ENCODE results near the gene CENPVL1.

DNA sequence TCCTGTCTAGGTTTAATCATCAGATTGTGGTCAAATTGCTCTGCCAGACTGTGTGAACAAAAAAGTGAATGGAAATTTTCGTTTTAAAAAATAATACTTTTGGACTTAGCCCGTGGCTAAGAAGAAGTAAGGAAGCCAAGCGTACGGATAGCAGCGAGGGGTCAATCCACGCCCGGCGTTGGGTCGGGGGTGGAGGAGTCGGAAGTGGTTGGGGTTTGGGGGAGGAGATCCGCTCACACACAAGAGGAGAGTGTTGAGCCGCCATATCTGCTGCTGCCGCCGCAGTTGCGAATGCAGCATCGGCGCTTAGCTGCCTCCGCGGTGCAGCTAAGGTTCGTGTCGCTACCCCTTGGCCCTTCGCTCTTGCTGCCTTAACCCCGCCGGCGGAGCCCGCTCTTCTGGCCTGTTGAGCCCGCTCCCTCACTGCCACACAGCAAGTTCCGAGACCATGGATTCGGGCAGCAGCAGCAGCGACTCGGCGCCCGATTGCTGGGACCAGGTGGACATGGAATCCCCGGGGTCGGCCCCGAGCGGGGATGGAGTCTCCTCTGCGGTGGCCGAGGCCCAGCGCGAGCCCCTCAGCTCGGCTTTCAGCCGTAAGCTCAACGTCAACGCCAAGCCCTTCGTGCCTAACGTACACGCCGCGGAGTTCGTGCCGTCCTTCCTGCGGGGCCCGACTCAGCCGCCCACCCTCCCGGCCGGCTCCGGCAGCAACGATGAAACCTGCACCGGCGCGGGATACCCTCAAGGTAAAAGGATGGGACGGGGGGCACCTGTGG lies 33.1 kb downstream of the CENPVL1 start, which contains the start of gene GSPT2:
- TF ChIP-seq, protein P1, sequence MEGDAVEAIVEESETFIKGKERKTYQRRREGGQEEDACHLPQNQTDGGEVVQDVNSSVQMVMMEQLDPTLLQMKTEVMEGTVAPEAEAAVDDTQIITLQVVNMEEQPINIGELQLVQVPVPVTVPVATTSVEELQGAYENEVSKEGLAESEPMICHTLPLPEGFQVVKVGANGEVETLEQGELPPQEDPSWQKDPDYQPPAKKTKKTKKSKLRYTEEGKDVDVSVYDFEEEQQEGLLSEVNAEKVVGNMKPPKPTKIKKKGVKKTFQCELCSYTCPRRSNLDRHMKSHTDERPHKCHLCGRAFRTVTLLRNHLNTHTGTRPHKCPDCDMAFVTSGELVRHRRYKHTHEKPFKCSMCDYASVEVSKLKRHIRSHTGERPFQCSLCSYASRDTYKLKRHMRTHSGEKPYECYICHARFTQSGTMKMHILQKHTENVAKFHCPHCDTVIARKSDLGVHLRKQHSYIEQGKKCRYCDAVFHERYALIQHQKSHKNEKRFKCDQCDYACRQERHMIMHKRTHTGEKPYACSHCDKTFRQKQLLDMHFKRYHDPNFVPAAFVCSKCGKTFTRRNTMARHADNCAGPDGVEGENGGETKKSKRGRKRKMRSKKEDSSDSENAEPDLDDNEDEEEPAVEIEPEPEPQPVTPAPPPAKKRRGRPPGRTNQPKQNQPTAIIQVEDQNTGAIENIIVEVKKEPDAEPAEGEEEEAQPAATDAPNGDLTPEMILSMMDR (IDR thresholded peaks at IDR 0.05; ENCODE audit: low read depth, low read length), result no peak
- TF ChIP-seq EZH2phosphoT487 (IDR thresholded peaks at IDR 0.05; ENCODE audit: low read depth), result no peak

Measured in OCI-LY3 (cell line).